AG09309 (cell line): Measurements from ENCODE around the gene MEGF11.
"Not testable (repeated sequence)": the region's sequence is repeated elsewhere in the genome, so short reads cannot be mapped to it uniquely, and the experiment has no call there.

Experiments
- DNase-seq: peaks from one replicate; pipeline ENCODE4 v3.0.0-alpha.2; 2010; ENCODE audit warnings: low read depth
- H3K4me3 ChIP-seq: 2 replicates; pipeline ENCODE4 v1.5.1; 2011; ENCODE audit warnings: mild to moderate bottlenecking, low read depth, low read length, moderate library complexity; ENCODE audit not compliant: control insufficient read depth
- CTCF ChIP-seq: IDR thresholded peaks from 2 replicates; pipeline ENCODE4 v1.5.1; 2011; ENCODE audit warnings: mild to moderate bottlenecking, low read depth, low read length, inconsistent platforms; ENCODE audit not compliant: insufficient read depth, control insufficient read depth; ENCODE audit errors: missing control alignments

Gene MEGF11

DNA sequence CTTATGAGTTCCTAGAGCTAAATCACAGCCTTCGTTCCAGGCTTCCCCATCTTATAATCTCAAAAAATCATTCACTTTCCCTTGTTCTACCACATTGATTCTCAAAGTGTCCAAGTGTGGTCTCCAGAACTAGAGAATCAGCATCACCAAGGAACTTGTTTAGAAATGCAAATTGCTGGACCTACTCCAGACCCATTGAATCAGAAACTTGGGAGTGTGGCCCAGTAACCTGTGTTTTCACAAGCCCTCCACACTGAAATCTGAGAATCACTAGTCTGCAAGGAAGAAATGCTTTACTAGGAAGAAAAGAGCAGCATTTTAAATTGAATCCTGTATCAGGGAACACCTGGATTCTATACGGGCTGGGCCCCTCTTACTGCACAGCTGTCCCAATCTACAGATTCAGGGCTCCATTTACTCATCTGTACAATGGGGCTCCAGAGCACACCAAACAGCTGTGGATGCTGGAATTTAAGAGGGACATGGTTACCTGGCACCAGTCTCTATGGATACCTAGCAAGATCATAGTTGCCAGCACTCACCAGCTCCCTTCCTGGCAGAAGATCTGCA lies 3.9 kb downstream of the MEGF11 start:
- DNase-seq = no peak
- no peak for TF ChIP-seq CTCF
- H3K4me3 ChIP-seq = no peak overlapping the region

GRCh38 chr15:66246937-66247336 lies 6.6 kb downstream of the MEGF11 start:
- no peak for TF ChIP-seq CTCF
- H3K4me3 ChIP-seq = no peak overlapping the region
- no peak for DNase-seq

- H3K4me3 ChIP-seq = not testable (repeated sequence)
Observed at GRCh38 chr15:66245832-66246231, 7.7 kb downstream of the MEGF11 start.

GRCh38 chr15:66241908-66242285 lies 11.7 kb downstream of the MEGF11 start:
- TF ChIP-seq CTCF = no peak

More at GRCh38 chr15:66245832-66246231, 7.7 kb downstream of the MEGF11 start:
- DNase-seq = not testable (repeated sequence)

DNA sequence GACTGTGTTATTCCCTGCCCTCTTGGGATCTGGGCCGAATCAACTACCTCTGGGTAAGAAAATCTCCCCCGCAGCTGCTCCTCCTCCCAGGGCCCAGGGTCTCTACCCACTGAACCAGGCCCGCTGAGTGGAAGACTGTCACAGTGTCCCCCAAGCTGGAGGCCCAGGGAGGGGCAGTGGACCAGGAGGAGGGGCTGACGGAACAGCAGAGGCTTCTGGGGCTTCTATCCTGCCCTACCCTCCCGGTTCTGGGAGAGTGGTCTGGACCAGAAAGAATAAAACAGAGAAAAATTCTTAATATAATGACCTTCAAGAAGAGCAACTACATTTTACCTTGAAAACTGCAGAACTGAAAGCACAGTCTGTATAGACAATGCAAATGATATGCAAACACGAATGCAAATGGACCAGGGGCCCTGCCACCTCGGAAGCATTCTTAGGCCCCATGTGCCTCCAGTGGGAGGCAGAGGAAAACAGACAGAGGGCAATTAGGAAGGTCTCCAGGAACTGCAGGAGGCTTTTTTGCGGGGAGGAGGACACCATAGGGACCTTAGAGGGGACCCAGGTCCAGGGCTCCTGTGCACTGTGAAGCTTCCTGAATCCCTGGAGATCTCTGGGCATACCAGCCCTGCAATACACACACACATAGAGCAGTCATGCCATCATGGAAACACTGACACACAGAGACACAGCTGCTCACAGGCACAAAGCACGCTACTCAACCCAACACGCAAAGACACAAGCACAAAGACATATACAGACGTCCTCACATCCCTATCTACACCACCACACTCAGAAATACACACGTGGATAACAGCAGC lies 12.3 kb downstream of the MEGF11 start:
- no peak for DNase-seq
- H3K4me3 ChIP-seq = no peak overlapping the region
- TF ChIP-seq CTCF = no peak

More at GRCh38 chr15:66241908-66242285, 11.7 kb downstream of the MEGF11 start:
- no peak overlapping the region for H3K4me3 ChIP-seq
- no peak for DNase-seq

GRCh38 chr15:66240240-66240794 lies 13.2 kb downstream of the MEGF11 start:
- no peak for TF ChIP-seq CTCF
- no peak overlapping the region for H3K4me3 ChIP-seq
- DNase-seq = no peak

DNA sequence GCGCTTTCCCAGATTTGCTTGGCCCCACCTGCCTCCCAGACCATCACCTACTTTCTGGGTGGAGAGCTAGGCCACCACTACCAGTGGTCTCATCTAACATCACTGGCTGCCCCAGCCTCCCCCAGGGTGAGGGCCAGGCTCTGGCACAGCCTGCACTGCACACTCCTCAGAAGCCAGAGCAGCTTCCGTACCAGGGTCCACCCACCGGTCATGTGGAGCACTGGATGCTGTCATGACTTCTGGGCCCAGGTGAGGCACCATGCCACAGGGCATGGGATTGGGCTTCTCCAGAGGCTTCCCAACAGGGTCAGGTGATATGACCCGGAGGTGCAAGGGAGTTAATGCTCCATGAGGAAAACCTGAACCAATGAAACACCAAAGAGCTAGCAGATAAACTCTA lies 14.0 kb downstream of the MEGF11 start:
- no peak for TF ChIP-seq CTCF
- no peak overlapping the region for H3K4me3 ChIP-seq
- DNase-seq = no peak
